Measurements from ENCODE around the gene OR13C8. TPM values are rescaled to one million over a fixed set of nuclear protein-coding genes. Genes with fewer than 3 reads are reported as not detected.

The OR13C8 gene
- total RNA-seq, 1 donor from 2014 or later: not detected

DNA sequence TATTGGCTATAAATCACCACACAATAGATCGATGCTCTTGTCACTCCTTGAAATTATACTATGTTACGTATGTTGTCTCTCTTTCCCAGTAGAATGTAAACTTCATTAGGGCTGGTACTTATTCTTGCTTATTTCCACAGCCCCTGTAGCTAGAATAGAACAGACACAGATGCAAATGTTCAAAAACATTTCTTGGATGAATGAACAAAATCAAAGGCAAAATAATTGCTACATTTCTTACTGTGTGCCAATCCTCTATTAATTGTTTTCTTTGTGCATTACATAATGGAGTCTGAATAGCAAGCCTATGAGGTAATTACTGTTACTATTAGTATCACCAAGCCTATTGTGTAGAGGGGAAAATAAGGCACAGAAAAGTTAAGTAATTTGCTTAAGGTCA lies 37.2 kb downstream of the OR13C8 start:
- ATAC-seq: no peak
- DNase-seq: no peak
- intact Hi-C loops (cut with micrococcal nuclease): no loop called here

DNA sequence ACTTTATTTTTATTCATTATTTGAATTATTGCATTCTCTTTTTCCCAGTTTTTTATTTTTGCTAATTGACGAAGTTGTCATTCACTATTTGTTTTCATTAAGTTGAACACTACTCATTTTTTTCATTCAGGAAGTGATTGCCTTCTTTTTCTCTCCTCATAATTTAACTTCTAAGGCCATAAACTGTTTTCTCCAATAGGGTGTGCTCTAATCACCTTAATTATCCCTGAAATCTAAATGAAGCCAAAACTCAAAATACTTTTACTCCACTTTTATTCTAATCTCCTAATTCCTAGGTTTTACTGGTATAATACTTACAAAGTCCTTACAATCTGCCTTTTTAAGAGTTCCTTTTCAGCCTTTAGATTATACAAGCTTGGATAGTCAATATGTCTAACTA lies 39.4 kb downstream of the OR13C8 start:
- ATAC-seq (no peak), DNase-seq (no peak)
- intact Hi-C loops (cut with micrococcal nuclease): no loop called here

DNA sequence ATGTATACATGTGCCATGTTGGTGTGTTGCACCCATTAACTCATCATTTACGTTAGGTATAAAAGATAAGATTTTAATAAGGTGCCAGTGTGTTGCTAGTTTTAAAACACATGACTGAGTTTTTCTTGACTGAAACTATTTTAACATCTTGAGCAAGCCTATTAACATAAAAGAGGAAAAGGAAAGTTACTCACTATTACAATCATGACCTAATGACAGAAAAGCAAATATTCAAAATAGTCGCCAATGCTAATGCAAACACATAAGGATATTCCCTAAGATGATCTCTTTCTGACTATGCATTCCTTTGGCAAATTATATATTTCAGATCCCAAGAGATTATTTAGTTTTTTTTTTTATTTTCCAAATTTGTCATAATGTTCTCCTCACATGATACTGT lies 42.2 kb downstream of the OR13C8 start:
- no peak for DNase-seq
- intact Hi-C loops (cut with micrococcal nuclease): no loop called here
- no peak for ATAC-seq

DNA sequence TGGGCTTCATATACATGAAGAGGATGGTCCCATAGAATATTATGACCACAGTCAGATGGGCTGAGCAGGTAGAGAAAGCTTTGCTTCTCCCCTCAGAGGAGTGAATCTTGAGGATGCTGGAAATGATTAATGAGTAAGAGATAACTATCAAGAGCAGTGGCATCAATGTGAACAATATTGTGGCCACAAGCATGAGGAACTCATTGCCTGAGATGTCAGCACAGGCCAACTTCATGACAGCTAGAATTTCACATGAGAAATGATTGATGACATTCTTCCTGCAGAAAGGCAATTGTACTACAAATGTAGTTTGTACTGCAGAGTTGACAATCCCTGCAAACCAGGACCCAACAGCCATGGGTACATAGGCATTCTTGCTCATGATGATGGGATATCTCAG lies 48.5 kb downstream of the OR13C8 start:
- ATAC-seq (no peak), DNase-seq (no peak)
- intact Hi-C loops (cut with micrococcal nuclease): no loop called here

DNA sequence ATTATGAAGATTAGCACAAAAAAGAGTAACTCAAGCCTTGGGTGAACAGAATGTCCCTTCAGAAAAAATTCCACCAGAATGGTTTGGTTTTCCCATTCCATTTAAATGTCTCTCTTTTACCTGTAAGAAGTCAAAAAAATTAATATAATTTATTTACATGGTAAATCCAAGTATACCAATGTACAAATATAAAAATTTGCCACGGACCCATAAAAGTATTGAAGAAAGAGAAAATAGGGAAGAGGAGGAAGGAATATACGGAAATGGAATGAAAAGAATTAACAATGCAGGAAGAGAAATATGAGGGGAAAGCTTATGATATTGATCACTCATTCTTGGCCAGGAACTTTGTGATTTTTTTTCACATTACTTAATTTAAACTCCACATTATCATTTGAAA lies 49.1 kb downstream of the OR13C8 start, which contains the start of gene OR13C9:
Gene OR13C9, minus strand, starts transcription at position 101 of the 400 bp plus-strand sequence. Its CDS starts 0 bp downstream, at position 101.
- DNase-seq: no peak
- no peak for ATAC-seq
- intact Hi-C loops (cut with micrococcal nuclease): no loop called here

Other genes with a start within 250 kb of the OR13C8 start
- not detected for gene OR13F1, start 64.9 kb upstream of the OR13C8 start, total RNA-seq
- gene OR13C4, start 42.0 kb upstream of the OR13C8 start, total RNA-seq: not detected
- not detected for gene OR13C3, start 32.3 kb upstream of the OR13C8 start, total RNA-seq
- not detected for gene OR13C5, start 30.2 kb downstream of the OR13C8 start, total RNA-seq
- gene OR13C2, start 36.5 kb downstream of the OR13C8 start, total RNA-seq: not detected
- gene OR13C9, start 49.0 kb downstream of the OR13C8 start, total RNA-seq: not detected
- gene OR13D1, start 125.3 kb downstream of the OR13C8 start, total RNA-seq: not detected
- 17.3 TPM for gene NIPSNAP3A, start 178.5 kb downstream of the OR13C8 start, total RNA-seq
- gene NIPSNAP3B, start 195.0 kb downstream of the OR13C8 start, total RNA-seq: 35.2 TPM

All from left ventricle myocardium superior (tissue), 1 donor.